GM23338 (cell line): ENCODE results near the gene BRD2. TPM values are rescaled to one million over a fixed set of nuclear protein-coding genes. Genes with fewer than 3 reads are reported as not detected.
"Not testable (repeated sequence)": the region's sequence is repeated elsewhere in the genome, so short reads cannot be mapped to it uniquely, and the experiment has no call there.

Experiments used
- ATAC-seq: fragments of 200-7000 bp; cut with Tn5 transposase; 3 replicates; pipeline ENCODE4 v1.9.1; 2020
- DNase-seq: peaks from one replicate; pipeline ENCODE4 v3.0.0-alpha.2; 2015; ENCODE audit warnings: low spot score
- H2AFZ ChIP-seq: fragments of 200-600 bp; sonication (generic); 2 replicates; pipeline ENCODE4 v1.8.0; 2016; ENCODE audit warnings: antibody characterized with exemption, mild to moderate bottlenecking, moderate library complexity
- H3F3A ChIP-seq: fragments of 200-600 bp; sonication (generic); replicated peaks from 2 replicates; pipeline ENCODE4 v1.8.0; 2017; ENCODE audit warnings: antibody characterized with exemption, mixed run types, low read depth
- H3K27ac ChIP-seq: fragments of 200-600 bp; sonication (generic); 2 replicates; pipeline ENCODE4 v1.6.1; 2016; ENCODE audit warnings: low read depth
- H3K27me3 ChIP-seq: fragments of 200-600 bp; sonication (generic); 2 replicates; pipeline ENCODE4 v1.8.0; 2016; ENCODE audit warnings: mild to moderate bottlenecking, mixed run types, moderate library complexity; ENCODE audit not compliant: insufficient read depth
- H3K36me3 ChIP-seq: fragments of 200-600 bp; sonication (generic); 2 replicates; pipeline ENCODE4 v1.8.0; 2016; ENCODE audit warnings: mild to moderate bottlenecking; ENCODE audit not compliant: insufficient read depth
- H3K4me1 ChIP-seq: fragments of 200-600 bp; sonication (generic); 2 replicates; pipeline ENCODE4 v1.8.0; 2016; ENCODE audit warnings: mild to moderate bottlenecking, moderate library complexity; ENCODE audit not compliant: insufficient read depth
- H3K4me2 ChIP-seq: fragments of 200-600 bp; sonication (generic); 2 replicates; pipeline ENCODE4 v1.7.1; 2017; ENCODE audit warnings: mixed run types
- H3K4me3 ChIP-seq: fragments of 200-600 bp; sonication (generic); 2 replicates; pipeline ENCODE4 v1.6.1; 2016; ENCODE audit warnings: mixed run types
- H3K79me2 ChIP-seq: fragments of 200-600 bp; sonication (generic); replicated peaks from 2 replicates; pipeline ENCODE4 v1.8.0; 2017; ENCODE audit warnings: mild to moderate bottlenecking; ENCODE audit not compliant: insufficient read depth
- H3K9me2 ChIP-seq: fragments of 200-600 bp; sonication (generic); 2 replicates; pipeline ENCODE4 v1.8.0; 2017; ENCODE audit not compliant: insufficient read depth
- H4K20me1 ChIP-seq: fragments of 200-600 bp; sonication (generic); replicated peaks from 2 replicates; pipeline ENCODE4 v1.8.0; 2017; ENCODE audit warnings: mild to moderate bottlenecking; ENCODE audit not compliant: insufficient read depth
- H3K27ac Mint-ChIP-seq: 2 replicates; pipeline ENCODE4 v1.8.0; 2020; ENCODE audit warnings: inconsistent platforms, mild to moderate bottlenecking, moderate library complexity, mixed read lengths
- H3K27me3 Mint-ChIP-seq: 3 replicates; pipeline ENCODE4 v1.8.0; 2022; ENCODE audit warnings: low read depth, mild to moderate bottlenecking, moderate library complexity, mixed read lengths, inconsistent platforms; ENCODE audit not compliant: insufficient read depth, poor library complexity
- H3K36me3 Mint-ChIP-seq: 3 replicates; pipeline ENCODE4 v1.8.0; 2021; ENCODE audit warnings: low read depth, mild to moderate bottlenecking, inconsistent platforms, moderate library complexity, mixed read lengths
- H3K4me1 Mint-ChIP-seq: 3 replicates; pipeline ENCODE4 v1.8.0; 2020; ENCODE audit warnings: mild to moderate bottlenecking, inconsistent platforms, mixed read lengths
- H3K4me3 Mint-ChIP-seq: 3 replicates; pipeline ENCODE4 v1.8.0; 2021; ENCODE audit warnings: moderate library complexity, mild to moderate bottlenecking, inconsistent platforms, mixed read lengths
- H3K9me3 Mint-ChIP-seq: 3 replicates; pipeline ENCODE4 v1.8.0; 2020; ENCODE audit warnings: moderate library complexity, mild to moderate bottlenecking, inconsistent platforms, mixed read lengths
- CREB1 ChIP-seq: fragments of 250-450 bp; sonication (Bioruptor Pico); IDR thresholded peaks from 2 replicates; pipeline ENCODE4 v1.5.0; 2020; ENCODE audit warnings: low read depth, mild to moderate bottlenecking, moderate library complexity
- EZH2 ChIP-seq: fragments of 200-600 bp; sonication (generic); IDR thresholded peaks from one replicate; pipeline ENCODE4 v1.8.0; 2017; ENCODE audit warnings: antibody characterized with exemption, mild to moderate bottlenecking, low read depth; ENCODE audit not compliant: unreplicated experiment
- EZH2phosphoT487 ChIP-seq: fragments of 200-600 bp; sonication (generic); IDR thresholded peaks from one replicate; pipeline ENCODE4 v1.8.1; 2018; ENCODE audit warnings: antibody characterized with exemption; ENCODE audit not compliant: unreplicated experiment
- JUNB ChIP-seq: IDR thresholded peaks from one replicate; pipeline ENCODE4 v1.6.1; 2016; ENCODE audit warnings: antibody characterized with exemption; ENCODE audit not compliant: unreplicated experiment
- NANOG ChIP-seq: IDR thresholded peaks from 2 replicates; pipeline ENCODE4 v1.6.1; 2016; ENCODE audit warnings: antibody characterized with exemption, borderline replicate concordance
- POLR2AphosphoS5 ChIP-seq: IDR thresholded peaks from 2 replicates; pipeline ENCODE4 v1.6.1; 2016; ENCODE audit warnings: antibody characterized with exemption, low read depth
- STAT1 ChIP-seq: IDR thresholded peaks from one replicate; pipeline ENCODE4 v1.6.1; 2016; ENCODE audit warnings: antibody characterized with exemption; ENCODE audit not compliant: unreplicated experiment
- ZNF114 ChIP-seq: fragments of 250-450 bp; sonication (Bioruptor Pico); IDR thresholded peaks from 2 replicates; pipeline ENCODE4 v1.5.0; 2020; ENCODE audit warnings: mild to moderate bottlenecking, moderate library complexity
- ZNF331 ChIP-seq: fragments of 250-450 bp; sonication (Bioruptor Pico); IDR thresholded peaks from 2 replicates; pipeline ENCODE4 v1.5.0; 2020; ENCODE audit warnings: low read depth, mild to moderate bottlenecking, moderate library complexity
- polyA plus RNA-seq: library from polyadenylated mRNA; unstranded; fragments of >200 nt; fragmentation: Nextera tagmentation; extraction: Ambion mirVana; gene quantifications from 2 replicates; pipeline ENCODE4 v1.2.1, GENCODE V29; 2016
- total RNA-seq: library from RNA; depleted of rRNA; stranded (reverse); fragments of >200 nt; shearing (Covaris generic); gene quantifications from 2 replicates; pipeline ENCODE4 v1.2.3, GENCODE V29; 2014
- TF ChIP-seq, protein P1 (sequence below): IDR thresholded peaks from one replicate; pipeline ENCODE4 v1.6.1; 2018; ENCODE audit warnings: antibody characterized with exemption; ENCODE audit not compliant: unreplicated experiment
- TF ChIP-seq, protein P2 (sequence below): IDR thresholded peaks from 2 replicates; pipeline ENCODE4 v1.6.1; 2016; ENCODE audit warnings: antibody characterized with exemption

BRD2 gene
- total and polyA plus RNA-seq, 2 experiments from 2014 or later = 84.9 to 169 TPM

GRCh38 chr6:32941214-32941768 lies 27.1 kb upstream of the BRD2 start (continued):
- no peak for TF ChIP-seq EZH2
- no peak for TF ChIP-seq CREB1
- TF ChIP-seq, protein P1, sequence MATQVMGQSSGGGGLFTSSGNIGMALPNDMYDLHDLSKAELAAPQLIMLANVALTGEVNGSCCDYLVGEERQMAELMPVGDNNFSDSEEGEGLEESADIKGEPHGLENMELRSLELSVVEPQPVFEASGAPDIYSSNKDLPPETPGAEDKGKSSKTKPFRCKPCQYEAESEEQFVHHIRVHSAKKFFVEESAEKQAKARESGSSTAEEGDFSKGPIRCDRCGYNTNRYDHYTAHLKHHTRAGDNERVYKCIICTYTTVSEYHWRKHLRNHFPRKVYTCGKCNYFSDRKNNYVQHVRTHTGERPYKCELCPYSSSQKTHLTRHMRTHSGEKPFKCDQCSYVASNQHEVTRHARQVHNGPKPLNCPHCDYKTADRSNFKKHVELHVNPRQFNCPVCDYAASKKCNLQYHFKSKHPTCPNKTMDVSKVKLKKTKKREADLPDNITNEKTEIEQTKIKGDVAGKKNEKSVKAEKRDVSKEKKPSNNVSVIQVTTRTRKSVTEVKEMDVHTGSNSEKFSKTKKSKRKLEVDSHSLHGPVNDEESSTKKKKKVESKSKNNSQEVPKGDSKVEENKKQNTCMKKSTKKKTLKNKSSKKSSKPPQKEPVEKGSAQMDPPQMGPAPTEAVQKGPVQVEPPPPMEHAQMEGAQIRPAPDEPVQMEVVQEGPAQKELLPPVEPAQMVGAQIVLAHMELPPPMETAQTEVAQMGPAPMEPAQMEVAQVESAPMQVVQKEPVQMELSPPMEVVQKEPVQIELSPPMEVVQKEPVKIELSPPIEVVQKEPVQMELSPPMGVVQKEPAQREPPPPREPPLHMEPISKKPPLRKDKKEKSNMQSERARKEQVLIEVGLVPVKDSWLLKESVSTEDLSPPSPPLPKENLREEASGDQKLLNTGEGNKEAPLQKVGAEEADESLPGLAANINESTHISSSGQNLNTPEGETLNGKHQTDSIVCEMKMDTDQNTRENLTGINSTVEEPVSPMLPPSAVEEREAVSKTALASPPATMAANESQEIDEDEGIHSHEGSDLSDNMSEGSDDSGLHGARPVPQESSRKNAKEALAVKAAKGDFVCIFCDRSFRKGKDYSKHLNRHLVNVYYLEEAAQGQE = no peak
- TF ChIP-seq STAT1 = no peak
- TF ChIP-seq EZH2phosphoT487 = no peak
- no peak for TF ChIP-seq NANOG
- TF ChIP-seq ZNF114 = no peak
- no peak for TF ChIP-seq JUNB
- no peak for TF ChIP-seq POLR2AphosphoS5
- TF ChIP-seq, protein P2, sequence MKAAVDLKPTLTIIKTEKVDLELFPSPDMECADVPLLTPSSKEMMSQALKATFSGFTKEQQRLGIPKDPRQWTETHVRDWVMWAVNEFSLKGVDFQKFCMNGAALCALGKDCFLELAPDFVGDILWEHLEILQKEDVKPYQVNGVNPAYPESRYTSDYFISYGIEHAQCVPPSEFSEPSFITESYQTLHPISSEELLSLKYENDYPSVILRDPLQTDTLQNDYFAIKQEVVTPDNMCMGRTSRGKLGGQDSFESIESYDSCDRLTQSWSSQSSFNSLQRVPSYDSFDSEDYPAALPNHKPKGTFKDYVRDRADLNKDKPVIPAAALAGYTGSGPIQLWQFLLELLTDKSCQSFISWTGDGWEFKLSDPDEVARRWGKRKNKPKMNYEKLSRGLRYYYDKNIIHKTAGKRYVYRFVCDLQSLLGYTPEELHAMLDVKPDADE = no peak
- no peak for TF ChIP-seq ZNF331 (CRISPR knock-in tag)

DNA sequence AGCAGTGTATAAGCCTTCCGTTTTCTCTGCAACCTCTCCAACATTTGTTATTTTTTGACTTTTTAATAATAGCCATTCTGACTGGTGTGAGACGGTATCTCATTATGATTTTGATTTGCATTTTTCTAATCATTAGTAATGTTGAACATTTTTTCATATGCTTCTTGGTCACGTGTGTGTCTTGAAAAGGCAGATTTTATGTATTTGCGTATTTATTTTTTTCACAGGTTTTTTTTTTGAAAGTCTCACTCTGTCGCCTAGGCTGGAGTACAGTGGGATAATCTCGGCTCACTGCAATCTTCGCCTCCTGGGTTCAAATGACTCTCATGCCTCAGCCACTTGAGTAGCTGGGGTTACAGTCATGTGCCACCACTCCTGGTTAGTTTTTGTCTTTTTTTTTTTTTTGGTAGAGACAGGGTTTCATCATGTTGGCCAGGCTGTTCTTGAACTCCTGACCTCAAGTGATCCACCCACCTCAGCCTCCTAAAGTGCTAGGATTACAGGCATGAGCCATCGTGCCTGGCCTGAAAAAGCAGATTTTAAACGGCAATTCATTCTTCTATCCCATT lies 25.8 kb upstream of the BRD2 start:
- H3K27ac ChIP-seq, H3K27ac Mint-ChIP-seq, H3K36me3 Mint-ChIP-seq, H2AFZ ChIP-seq, H3K9me3 Mint-ChIP-seq, H3K36me3 ChIP-seq, H3K4me2 ChIP-seq, H3K4me3 Mint-ChIP-seq, H4K20me1 ChIP-seq, H3F3A ChIP-seq, H3K9me2 ChIP-seq, DNase-seq, ATAC-seq, H3K4me3 ChIP-seq, H3K4me1 ChIP-seq, H3K27me3 ChIP-seq, H3K79me2 ChIP-seq, H3K27me3 Mint-ChIP-seq: not testable (repeated sequence)
- peaks cover 15% of the 10 kb centered on the region for H3K4me1 Mint-ChIP-seq
